OCI-LY1 (cell line): ENCODE results near the gene HIRIP3.

Experiments
- H2AFZ ChIP-seq: fragments of 200-600 bp; sonication (generic), shearing (Covaris generic); 2 replicates; pipeline ENCODE4 v1.6.0; 2014; ENCODE audit warnings: antibody characterized with exemption, mild to moderate bottlenecking, low read length
- H3F3A ChIP-seq: fragments of 200-600 bp; sonication (generic), shearing (Covaris generic); 2 replicates; pipeline ENCODE4 v1.6.0; 2014; ENCODE audit warnings: mild to moderate bottlenecking, antibody characterized with exemption, low read length, moderate library complexity; ENCODE audit not compliant: insufficient read depth
- H3K27ac ChIP-seq: fragments of 200-600 bp; sonication (generic); 2 replicates; pipeline ENCODE4 v1.5.1; 2014; ENCODE audit warnings: low read length, mixed run types, mild to moderate bottlenecking, low read depth; ENCODE audit not compliant: poor library complexity, severe bottlenecking
- H3K27me3 ChIP-seq: fragments of 200-600 bp; sonication (generic); 2 replicates; pipeline ENCODE4 v1.6.0; 2014; ENCODE audit warnings: antibody characterized with exemption, mild to moderate bottlenecking, low read length, moderate library complexity; ENCODE audit not compliant: insufficient read depth
- H3K36me3 ChIP-seq: fragments of 200-600 bp; sonication (generic); 2 replicates; pipeline ENCODE4 v1.6.1; 2014; ENCODE audit warnings: mild to moderate bottlenecking, antibody characterized with exemption, low read length, moderate library complexity, mixed read lengths; ENCODE audit not compliant: insufficient read depth
- H3K4me1 ChIP-seq: fragments of 200-600 bp; sonication (generic); 2 replicates; pipeline ENCODE4 v1.5.1; 2014; ENCODE audit warnings: mild to moderate bottlenecking, low read length, moderate library complexity; ENCODE audit not compliant: insufficient read depth, severe bottlenecking
- H3K4me2 ChIP-seq: fragments of 200-600 bp; sonication (generic), shearing (Covaris generic); 2 replicates; pipeline ENCODE4 v1.6.1; 2014; ENCODE audit warnings: low read length
- H3K4me3 ChIP-seq: fragments of 200-600 bp; sonication (generic); 2 replicates; pipeline ENCODE4 v1.5.1; 2014; ENCODE audit warnings: low read length, low read depth, mild to moderate bottlenecking, mixed read lengths; ENCODE audit not compliant: poor library complexity, severe bottlenecking
- H3K79me2 ChIP-seq: fragments of 200-600 bp; shearing (Covaris generic); 2 replicates; pipeline ENCODE4 v1.6.1; 2016; ENCODE audit warnings: mixed run types, low read length, mixed read lengths; ENCODE audit not compliant: insufficient read depth
- H3K9ac ChIP-seq: fragments of 200-600 bp; sonication (generic), shearing (Covaris generic); 2 replicates; pipeline ENCODE4 v1.6.1; 2014; ENCODE audit warnings: mild to moderate bottlenecking, low read length, mixed read lengths
- H3K9me2 ChIP-seq: fragments of 200-600 bp; sonication (generic), shearing (Covaris generic); 2 replicates; pipeline ENCODE4 v1.6.1; 2014; ENCODE audit warnings: low read depth, mild to moderate bottlenecking, low read length, mixed read lengths
- H3K9me3 ChIP-seq: fragments of 200-600 bp; shearing (Covaris generic); 2 replicates; pipeline ENCODE4 v1.6.1; 2014; ENCODE audit warnings: low read length, mixed read lengths
- H4K20me1 ChIP-seq: fragments of 200-600 bp; sonication (generic), shearing (Covaris generic); 2 replicates; pipeline ENCODE4 v1.6.0; 2016; ENCODE audit warnings: mild to moderate bottlenecking, low read length; ENCODE audit not compliant: insufficient read depth
- CTCF ChIP-seq: fragments of 200-600 bp; sonication (generic), shearing (Covaris generic); IDR thresholded peaks from 2 replicates; pipeline ENCODE4 v1.5.1; 2017; ENCODE audit warnings: mild to moderate bottlenecking, antibody characterized with exemption, low read length, moderate library complexity, mixed read lengths
- EZH2 ChIP-seq: fragments of 200-600 bp; sonication (generic), shearing (Covaris generic); IDR thresholded peaks from 2 replicates; pipeline ENCODE4 v1.8.0; 2017; ENCODE audit warnings: borderline replicate concordance, mixed run types, mild to moderate bottlenecking, antibody characterized with exemption, low read length, moderate library complexity, mixed read lengths

The HIRIP3 gene

DNA sequence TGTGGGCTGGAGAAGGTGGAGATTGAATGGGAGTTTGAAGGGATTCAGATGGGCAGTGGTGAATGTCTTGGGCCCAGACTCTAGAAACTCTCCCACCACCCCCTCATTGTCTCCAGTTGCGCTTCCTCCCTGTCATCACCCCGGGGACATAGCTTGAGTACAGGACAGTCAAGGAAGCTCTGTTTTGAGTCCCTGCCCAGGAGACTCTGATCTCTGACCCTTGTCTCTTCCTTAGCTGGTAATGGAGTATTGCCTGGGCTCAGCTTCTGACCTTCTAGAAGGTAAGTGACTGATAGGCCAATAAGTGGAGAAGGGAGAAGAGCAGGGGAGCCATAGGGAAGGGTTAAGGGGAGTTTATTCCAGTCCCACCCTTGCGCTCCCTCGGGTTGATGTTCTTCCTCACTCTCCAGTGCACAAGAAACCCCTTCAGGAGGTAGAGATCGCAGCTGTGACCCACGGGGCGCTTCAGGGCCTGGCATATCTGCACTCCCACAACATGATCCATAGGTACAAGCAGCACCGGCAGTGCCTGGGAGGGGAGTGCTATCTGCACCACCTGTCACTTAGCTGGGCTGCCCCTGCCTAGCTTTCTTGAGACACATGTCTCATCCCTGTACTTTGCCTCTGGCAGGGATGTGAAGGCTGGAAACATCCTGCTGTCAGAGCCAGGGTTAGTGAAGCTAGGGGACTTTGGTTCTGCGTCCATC, 16.7 kb downstream of the HIRIP3 start:
- no peak overlapping the region for H3K4me2 ChIP-seq
- H3K9me3 ChIP-seq = no peaks in the 10 kb centered on the region
- no peaks in the 10 kb centered on the region for H4K20me1 ChIP-seq
- H3K36me3 ChIP-seq = peaks cover 61% of the 10 kb centered on the region
- no peak overlapping the region for H2AFZ ChIP-seq
- H3K9me2 ChIP-seq = no peaks in the 10 kb centered on the region
- no peaks in the 10 kb centered on the region for H3F3A ChIP-seq
- no peaks in the 10 kb centered on the region for H3K27me3 ChIP-seq
- no peak overlapping the region for H3K4me3 ChIP-seq
- peaks cover 25% of the 10 kb centered on the region for H3K4me1 ChIP-seq
- peaks cover 11% of the 10 kb centered on the region for H3K79me2 ChIP-seq
- H3K9ac ChIP-seq = no peak overlapping the region
- no peak overlapping the region for H3K27ac ChIP-seq
- TF ChIP-seq CTCF = no peak
- no peak for TF ChIP-seq EZH2

- no peaks in the 10 kb centered on the region for H3K9me2 ChIP-seq
- no peaks in the 10 kb centered on the region for H3K27me3 ChIP-seq
- no peak overlapping the region for H3K9ac ChIP-seq
- peaks cover 11% of the 10 kb centered on the region for H3K79me2 ChIP-seq
- no peak overlapping the region for H2AFZ ChIP-seq
- H4K20me1 ChIP-seq = no peaks in the 10 kb centered on the region
- no peak overlapping the region for H3K4me3 ChIP-seq
- no peak overlapping the region for H3K4me2 ChIP-seq
- no peaks in the 10 kb centered on the region for H3F3A ChIP-seq
- H3K9me3 ChIP-seq = no peaks in the 10 kb centered on the region
- peaks cover 25% of the 10 kb centered on the region for H3K4me1 ChIP-seq
- TF ChIP-seq CTCF (no peak), EZH2 (no peak)
- H3K27ac ChIP-seq = no peak overlapping the region
- H3K36me3 ChIP-seq = peaks cover 55% of the 10 kb centered on the region
These were observed 17.3 kb downstream of the HIRIP3 start for GRCh38 chr16:29978081-29978480.

- TF ChIP-seq EZH2 (no peak), CTCF (no peak)
- peaks cover 51% of the 10 kb centered on the region for H3K36me3 ChIP-seq
- no peaks in the 10 kb centered on the region for H3K9me3 ChIP-seq
These were observed 18.2 kb downstream of the HIRIP3 start for GRCh38 chr16:29977063-29977825.

More at GRCh38 chr16:29977063-29977825, 18.2 kb downstream of the HIRIP3 start:
- H3K27me3 ChIP-seq = no peaks in the 10 kb centered on the region
- H3K4me1 ChIP-seq = peaks cover 25% of the 10 kb centered on the region
- no peaks in the 10 kb centered on the region for H3K9me2 ChIP-seq
- H4K20me1 ChIP-seq = no peaks in the 10 kb centered on the region
- no peak overlapping the region for H2AFZ ChIP-seq
- H3F3A ChIP-seq = no peaks in the 10 kb centered on the region
- H3K9ac ChIP-seq = no peak overlapping the region
- peaks cover 11% of the 10 kb centered on the region for H3K79me2 ChIP-seq
- no peak overlapping the region for H3K4me3 ChIP-seq
- H3K27ac ChIP-seq = no peak overlapping the region
- H3K4me2 ChIP-seq = no peak overlapping the region; the same call in 1 of the 2 replicates
